DND-41 (cell line): ENCODE measurements around the gene SPTLC3.
A peak's percentile ranks its signal among the peaks of the same experiment; 100 is the strongest.

Experiments
- ATAC-seq: fragments of 200-7000 bp; cut with Tn5 transposase; 3 replicates; pipeline ENCODE4 v1.9.1; 2021; ENCODE audit warnings: low read depth; ENCODE audit not compliant: insufficient read depth
- DNase-seq: peaks from one replicate; pipeline ENCODE4 v3.0.0-alpha.2; 2020
- H2AFZ ChIP-seq: 2 replicates; pipeline ENCODE4 v1.6.0; 2012; ENCODE audit warnings: low read depth, low read length
- H3K27ac ChIP-seq: 2 replicates; pipeline ENCODE4 v1.5.1; 2012; ENCODE audit warnings: low read length, inconsistent platforms
- H3K27me3 ChIP-seq: fragments of 200-600 bp; sonication (generic); 2 replicates; pipeline ENCODE4 v1.6.0; 2012; ENCODE audit warnings: low read length, mild to moderate bottlenecking, inconsistent platforms; ENCODE audit not compliant: insufficient read depth, poor library complexity
- H3K36me3 ChIP-seq: 2 replicates; pipeline ENCODE4 v1.5.1; 2012; ENCODE audit warnings: low read length, inconsistent platforms; ENCODE audit not compliant: insufficient read depth
- H3K4me1 ChIP-seq: 2 replicates; pipeline ENCODE4 v1.5.1; 2012; ENCODE audit warnings: mild to moderate bottlenecking, low read length; ENCODE audit not compliant: insufficient read depth
- H3K4me2 ChIP-seq: 2 replicates; pipeline ENCODE4 v1.6.0; 2012; ENCODE audit warnings: mild to moderate bottlenecking, moderate library complexity, low read length, inconsistent platforms; ENCODE audit not compliant: insufficient read depth
- H3K4me3 ChIP-seq, 2 experiments: fragments of 200-600 bp in 1 of 2; shearing (Covaris generic) in 1 of 2; 2 replicates each; pipeline ENCODE4 v1.5.1; 2012 to 2016; ENCODE audit warnings: inconsistent platforms in 2 of 2, low read length in 2 of 2, mild to moderate bottlenecking in 2 of 2, low read depth in 1 of 2, moderate library complexity in 1 of 2
- H3K79me2 ChIP-seq: 2 replicates; pipeline ENCODE4 v1.6.0; 2012; ENCODE audit warnings: low read length, inconsistent platforms; ENCODE audit not compliant: insufficient read depth
- H3K9ac ChIP-seq: 2 replicates; pipeline ENCODE4 v1.6.0; 2012; ENCODE audit warnings: low read depth, mild to moderate bottlenecking, inconsistent platforms, low read length, moderate library complexity
- H3K9me3 ChIP-seq: 2 replicates; pipeline ENCODE4 v1.5.1; 2012; ENCODE audit warnings: low read length, moderate library complexity, mild to moderate bottlenecking, inconsistent platforms; ENCODE audit not compliant: insufficient read depth, severe bottlenecking
- H4K20me1 ChIP-seq: 2 replicates; pipeline ENCODE4 v1.6.0; 2012; ENCODE audit warnings: low read length; ENCODE audit not compliant: insufficient read depth
- EZH2 ChIP-seq: IDR thresholded peaks from 3 replicates; pipeline ENCODE4 v1.6.1; 2012; ENCODE audit warnings: borderline replicate concordance, low read depth, mild to moderate bottlenecking, moderate library complexity, low read length, inconsistent platforms; ENCODE audit not compliant: severe bottlenecking
- TF ChIP-seq, protein P1 (sequence below): IDR thresholded peaks from 2 replicates; pipeline ENCODE4 v1.5.1; 2012; ENCODE audit warnings: borderline replicate concordance, low read length, moderate library complexity, mild to moderate bottlenecking; ENCODE audit not compliant: poor library complexity, severe bottlenecking; ENCODE audit errors: extremely low read depth

SPTLC3 gene

GRCh38 chr20:13130061-13130706 lies 121.4 kb downstream of the SPTLC3 start:
- no peak overlapping the region for H3K4me2 ChIP-seq
- peak; percentile 45; the same call in 2 of the 3 replicates for ATAC-seq

GRCh38 chr20:13130707-13131103 lies 121.9 kb downstream of the SPTLC3 start:
- H3K9ac ChIP-seq, result no peak overlapping the region
- no peaks in the 10 kb centered on the region for H4K20me1 ChIP-seq
- H3K4me2 ChIP-seq, result no peak overlapping the region
- TF ChIP-seq, protein P1, sequence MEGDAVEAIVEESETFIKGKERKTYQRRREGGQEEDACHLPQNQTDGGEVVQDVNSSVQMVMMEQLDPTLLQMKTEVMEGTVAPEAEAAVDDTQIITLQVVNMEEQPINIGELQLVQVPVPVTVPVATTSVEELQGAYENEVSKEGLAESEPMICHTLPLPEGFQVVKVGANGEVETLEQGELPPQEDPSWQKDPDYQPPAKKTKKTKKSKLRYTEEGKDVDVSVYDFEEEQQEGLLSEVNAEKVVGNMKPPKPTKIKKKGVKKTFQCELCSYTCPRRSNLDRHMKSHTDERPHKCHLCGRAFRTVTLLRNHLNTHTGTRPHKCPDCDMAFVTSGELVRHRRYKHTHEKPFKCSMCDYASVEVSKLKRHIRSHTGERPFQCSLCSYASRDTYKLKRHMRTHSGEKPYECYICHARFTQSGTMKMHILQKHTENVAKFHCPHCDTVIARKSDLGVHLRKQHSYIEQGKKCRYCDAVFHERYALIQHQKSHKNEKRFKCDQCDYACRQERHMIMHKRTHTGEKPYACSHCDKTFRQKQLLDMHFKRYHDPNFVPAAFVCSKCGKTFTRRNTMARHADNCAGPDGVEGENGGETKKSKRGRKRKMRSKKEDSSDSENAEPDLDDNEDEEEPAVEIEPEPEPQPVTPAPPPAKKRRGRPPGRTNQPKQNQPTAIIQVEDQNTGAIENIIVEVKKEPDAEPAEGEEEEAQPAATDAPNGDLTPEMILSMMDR, result no peak
- TF ChIP-seq EZH2, result no peak
- no peak overlapping the region for H3K4me3 ChIP-seq
- H3K4me1 ChIP-seq, result no peaks in the 10 kb centered on the region
- ATAC-seq (no peak), DNase-seq (no peak)
- no peaks in the 10 kb centered on the region for H3K9me3 ChIP-seq
- H3K27ac ChIP-seq, result no peak overlapping the region
- H3K36me3 ChIP-seq, result no peaks in the 10 kb centered on the region
- no peak overlapping the region for H2AFZ ChIP-seq
- H3K27me3 ChIP-seq, result no peaks in the 10 kb centered on the region
- H3K79me2 ChIP-seq, result no peaks in the 10 kb centered on the region

More at GRCh38 chr20:13130061-13130706, 121.4 kb downstream of the SPTLC3 start:
- no peaks in the 10 kb centered on the region for H3K27me3 ChIP-seq
- H3K9ac ChIP-seq, result no peak overlapping the region
- H3K4me1 ChIP-seq, result no peaks in the 10 kb centered on the region
- H3K4me3 ChIP-seq, result no peak overlapping the region
- no peak for DNase-seq
- no peaks in the 10 kb centered on the region for H3K79me2 ChIP-seq
- H3K36me3 ChIP-seq, result no peaks in the 10 kb centered on the region
- TF ChIP-seq EZH2, result no peak
- TF ChIP-seq, protein P1, result no peak
- no peaks in the 10 kb centered on the region for H3K9me3 ChIP-seq
- H4K20me1 ChIP-seq, result no peaks in the 10 kb centered on the region
- no peak overlapping the region for H3K27ac ChIP-seq
- no peak overlapping the region for H2AFZ ChIP-seq

DNA sequence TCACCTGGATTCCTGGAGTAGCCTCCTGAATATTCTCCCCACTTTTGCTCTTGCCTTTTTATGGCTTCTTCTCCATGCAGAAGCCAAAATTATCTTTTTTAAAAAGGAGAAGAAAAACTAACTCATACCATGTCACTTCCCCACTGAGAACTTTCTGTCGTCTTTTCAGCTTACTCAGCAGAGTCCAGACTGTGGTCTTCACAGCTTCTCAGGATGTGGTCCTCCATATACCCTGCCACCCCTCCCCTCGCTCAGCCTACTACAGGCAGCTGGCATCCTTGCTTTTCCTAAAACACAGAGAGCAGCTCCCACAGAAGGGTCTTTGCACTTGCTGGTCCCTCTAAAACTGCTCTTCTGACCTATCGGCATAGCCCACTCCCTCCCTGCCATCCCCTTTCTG lies 122.9 kb downstream of the SPTLC3 start:
- no peak overlapping the region for H3K4me3 ChIP-seq
- no peaks in the 10 kb centered on the region for H3K36me3 ChIP-seq
- no peak overlapping the region for H3K9ac ChIP-seq
- no peak for TF ChIP-seq EZH2
- TF ChIP-seq, protein P1, result no peak
- ATAC-seq, result peak; percentile 59; the same call in 1 of the 3 replicates
- no peaks in the 10 kb centered on the region for H4K20me1 ChIP-seq
- H3K4me1 ChIP-seq, result no peaks in the 10 kb centered on the region
- H3K27ac ChIP-seq, result no peak overlapping the region
- H3K4me2 ChIP-seq, result no peak overlapping the region
- H3K27me3 ChIP-seq, result no peaks in the 10 kb centered on the region
- no peak for DNase-seq
- no peak overlapping the region for H2AFZ ChIP-seq
- H3K79me2 ChIP-seq, result no peaks in the 10 kb centered on the region
- H3K9me3 ChIP-seq, result no peaks in the 10 kb centered on the region
